Chondrocyte (in vitro differentiated cells): Measurements from ENCODE around the gene GINS2. TPM values are rescaled to one million over a fixed set of nuclear protein-coding genes. Genes with fewer than 3 reads are reported as not detected.

Experiments
- DNase-seq: peaks from one replicate; pipeline ENCODE4 v3.0.0; 2021; ENCODE audit warnings: mixed read lengths, low spot score
- H3K27ac Mint-ChIP-seq: one replicate; pipeline ENCODE4 v1.8.0; 2021; ENCODE audit warnings: mild to moderate bottlenecking, moderate library complexity, mixed read lengths; ENCODE audit not compliant: unreplicated experiment
- H3K27me3 Mint-ChIP-seq: 2 replicates; pipeline ENCODE4 v1.8.0; 2021; ENCODE audit warnings: low read depth, mixed read lengths
- H3K36me3 Mint-ChIP-seq: 2 replicates; pipeline ENCODE4 v1.8.0; 2021; ENCODE audit warnings: low read depth, mixed read lengths
- H3K4me1 Mint-ChIP-seq: 2 replicates; pipeline ENCODE4 v1.8.0; 2021; ENCODE audit warnings: low read depth, mild to moderate bottlenecking, mixed read lengths
- H3K4me3 Mint-ChIP-seq: one replicate; pipeline ENCODE4 v1.8.0; 2021; ENCODE audit warnings: mild to moderate bottlenecking, moderate library complexity, mixed read lengths; ENCODE audit not compliant: unreplicated experiment
- H3K9me3 Mint-ChIP-seq: 2 replicates; pipeline ENCODE4 v1.8.0; 2021; ENCODE audit warnings: low read depth, mixed read lengths
- CTCF ChIP-seq: fragments of 200-600 bp; sonication (generic); IDR thresholded peaks from 2 replicates; pipeline ENCODE4 v1.5.0; 2021; ENCODE audit warnings: antibody characterized with exemption, mild to moderate bottlenecking, moderate library complexity
- total RNA-seq: library from RNA; stranded (reverse); gene quantifications from 3 replicates; pipeline ENCODE4 v1.2.1, GENCODE V29; 2021

Gene GINS2
- total RNA-seq, 1 donor from 2014 or later = 3.8 TPM

GRCh38 chr16:85641305-85641704, 47.4 kb downstream of the GINS2 start:
- Mint-ChIP-seq H3K9me3 (no peaks in the 10 kb centered on the region), H3K4me1 (peaks cover 3% of the 10 kb centered on the region), H3K27me3 (no peaks in the 10 kb centered on the region), H3K36me3 (no peaks in the 10 kb centered on the region), H3K4me3 (no peak overlapping the region), H3K27ac (no peak overlapping the region)
- no peak for TF ChIP-seq CTCF
- DNase-seq = no peak

- Mint-ChIP-seq H3K27me3 (no peaks in the 10 kb centered on the region), H3K27ac (no peak overlapping the region), H3K4me1 (peaks cover 3% of the 10 kb centered on the region), H3K4me3 (no peak overlapping the region), H3K9me3 (no peaks in the 10 kb centered on the region), H3K36me3 (no peaks in the 10 kb centered on the region)
- DNase-seq = no peak
- no peak for TF ChIP-seq CTCF
These were observed 48.2 kb downstream of the GINS2 start for GRCh38 chr16:85640585-85640984.

GRCh38 chr16:85640254-85640558, 48.5 kb downstream of the GINS2 start:
- Mint-ChIP-seq H3K36me3 (no peaks in the 10 kb centered on the region), H3K4me3 (no peak overlapping the region), H3K27me3 (no peaks in the 10 kb centered on the region), H3K27ac (no peak overlapping the region), H3K4me1 (peaks cover 3% of the 10 kb centered on the region), H3K9me3 (no peaks in the 10 kb centered on the region)
- DNase-seq = no peak
- TF ChIP-seq CTCF = no peak

GRCh38 chr16:85639529-85640253, 49.1 kb downstream of the GINS2 start:
- H3K9me3 Mint-ChIP-seq = no peaks in the 10 kb centered on the region
- no peaks in the 10 kb centered on the region for H3K27me3 Mint-ChIP-seq
- H3K27ac Mint-ChIP-seq = no peak overlapping the region

GRCh38 chr16:85638695-85639409, 49.9 kb downstream of the GINS2 start:
- Mint-ChIP-seq H3K36me3 (no peaks in the 10 kb centered on the region), H3K4me3 (no peak overlapping the region), H3K4me1 (peaks cover 3% of the 10 kb centered on the region), H3K27ac (no peak overlapping the region), H3K27me3 (no peaks in the 10 kb centered on the region), H3K9me3 (no peaks in the 10 kb centered on the region)
- TF ChIP-seq CTCF = no peak
- no peak for DNase-seq

More at GRCh38 chr16:85639529-85640253, 49.1 kb downstream of the GINS2 start:
- TF ChIP-seq CTCF = no peak
- Mint-ChIP-seq H3K4me3 (no peak overlapping the region), H3K36me3 (no peaks in the 10 kb centered on the region), H3K4me1 (peaks cover 3% of the 10 kb centered on the region)
- DNase-seq = no peak
